BLaER1 (cell line): ENCODE data around the gene C5orf24.
A peak's percentile ranks its signal among the peaks of the same experiment; 100 is the strongest.

Experiments
- H3K27ac ChIP-seq: shearing (Covaris generic); formaldehyde crosslinking; 2 replicates; pipeline ENCODE4 v1.8.1; 2022
- H3K27me3 ChIP-seq: shearing (Covaris generic); formaldehyde crosslinking; 2 replicates; pipeline ENCODE4 v1.8.1; 2022
- H3K36me3 ChIP-seq: shearing (Covaris generic); formaldehyde crosslinking; 2 replicates; pipeline ENCODE4 v1.8.1; 2022
- H3K4me1 ChIP-seq: shearing (Covaris generic); formaldehyde crosslinking; 2 replicates; pipeline ENCODE4 v1.8.1; 2022
- H3K4me2 ChIP-seq: shearing (Covaris generic); formaldehyde crosslinking; 2 replicates; pipeline ENCODE4 v1.8.1; 2022
- H3K4me3 ChIP-seq: shearing (Covaris generic); formaldehyde crosslinking; 2 replicates; pipeline ENCODE4 v1.8.1; 2022
- H3K9ac ChIP-seq: shearing (Covaris generic); formaldehyde crosslinking; 2 replicates; pipeline ENCODE4 v1.8.1; 2022
- H3K9me3 ChIP-seq: shearing (Covaris generic); formaldehyde crosslinking; 2 replicates; pipeline ENCODE4 v1.8.1; 2022
- H4K20me1 ChIP-seq: shearing (Covaris generic); formaldehyde crosslinking; 2 replicates; pipeline ENCODE4 v1.8.1; 2022
- Cebpa-rat ChIP-seq: shearing (Covaris generic); IDR thresholded peaks from 2 replicates; pipeline ENCODE4 v1.8.1; 2022

C5orf24 gene

GRCh38 chr5:134904610-134905245 is 59.0 kb downstream of the C5orf24 start, which contains the start of gene PCBD2:
Gene PCBD2, plus strand, starts transcription at chr5:134905131. Its CDS starts 9 bp downstream, at chr5:134905140.
- peaks cover 52% of the 10 kb centered on the region for H3K4me1 ChIP-seq

GRCh38 chr5:134905246-134905996 is 59.7 kb downstream of the C5orf24 start:
- Histone ChIP-seq H3K4me1 (peaks cover 52% of the 10 kb centered on the region), H3K4me2 (peak overlapping the region; percentile 78), H3K4me3 (peak overlapping the region; percentile 89)

More at GRCh38 chr5:134904610-134905245, 59.0 kb downstream of the C5orf24 start, which contains the start of gene PCBD2:
- Histone ChIP-seq H3K4me3 (peak within 1 kb of the TSS; percentile 89), H4K20me1 (no peaks in the 10 kb centered on the region), H3K36me3 (peaks cover 29% of the 10 kb centered on the region), H3K9ac (peak within 1 kb of the TSS; percentile 96), H3K9me3 (no peaks in the 10 kb centered on the region), H3K27me3 (no peaks in the 10 kb centered on the region), H3K4me2 (peak within 1 kb of the TSS; percentile 78), H3K27ac (peak within 1 kb of the TSS; percentile 99)
- no peak for TF ChIP-seq Cebpa-rat

GRCh38 chr5:134906811-134907210 is 61.0 kb downstream of the C5orf24 start:
- Histone ChIP-seq H3K4me2 (peak overlapping the region; percentile 78), H3K9ac (no peak overlapping the region), H3K36me3 (peaks cover 35% of the 10 kb centered on the region), H3K27me3 (no peaks in the 10 kb centered on the region), H3K9me3 (no peaks in the 10 kb centered on the region), H3K4me3 (no peak overlapping the region), H3K27ac (no peak overlapping the region), H4K20me1 (no peaks in the 10 kb centered on the region), H3K4me1 (peaks cover 42% of the 10 kb centered on the region)
- TF ChIP-seq Cebpa-rat, result no peak

More at GRCh38 chr5:134905246-134905996, 59.7 kb downstream of the C5orf24 start:
- Histone ChIP-seq H3K9ac (peak overlapping the region; percentile 96), H3K27ac (peak overlapping the region; percentile 99), H3K27me3 (no peaks in the 10 kb centered on the region), H3K36me3 (peaks cover 29% of the 10 kb centered on the region), H3K9me3 (no peaks in the 10 kb centered on the region), H4K20me1 (no peaks in the 10 kb centered on the region)
- no peak for TF ChIP-seq Cebpa-rat
